NCI-H187 (cell line): ENCODE measurements around the gene XPC.
A peak's percentile ranks its signal among the peaks of the same experiment; 100 is the strongest.
"Not testable (repeated sequence)": the region's sequence is repeated elsewhere in the genome, so short reads cannot be mapped to it uniquely, and the experiment has no call there.

Experiments used
- DNase-seq, 2 experiments: peaks; one replicate each; lab custom pipeline; 2025; lab: John Stamatoyannopoulos, UW

XPC gene

DNA sequence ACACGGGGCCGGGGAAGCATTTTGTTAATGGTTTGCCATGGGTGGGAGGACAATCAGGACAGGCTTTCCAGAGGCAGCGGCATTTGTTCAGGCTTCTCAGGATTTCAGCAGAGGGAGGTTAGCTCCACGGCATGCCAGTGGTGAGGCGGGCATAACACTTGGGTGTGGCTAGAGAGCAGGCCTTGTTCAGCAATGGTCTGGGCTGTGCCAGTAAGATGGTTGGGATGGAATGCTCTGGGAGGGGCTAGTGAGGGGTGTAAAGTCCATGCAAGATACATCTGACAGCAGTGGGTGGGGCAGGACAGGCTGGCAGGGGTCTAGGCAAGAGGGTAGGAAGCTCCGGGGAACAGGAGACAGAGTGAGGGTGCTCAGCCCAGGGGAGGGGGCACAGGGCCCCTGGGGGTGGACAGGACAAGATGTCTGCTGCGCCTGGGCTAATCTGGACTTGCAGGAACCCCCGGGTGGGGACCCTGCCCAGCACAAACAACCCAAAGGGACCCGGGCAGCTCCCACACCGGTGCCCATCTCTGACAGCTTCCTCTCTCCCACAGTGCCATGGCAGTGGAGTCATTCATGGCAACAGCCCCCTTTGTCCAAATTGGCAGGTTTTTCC, 45.1 kb downstream of the XPC start:
- DNase-seq: no peak

DNA sequence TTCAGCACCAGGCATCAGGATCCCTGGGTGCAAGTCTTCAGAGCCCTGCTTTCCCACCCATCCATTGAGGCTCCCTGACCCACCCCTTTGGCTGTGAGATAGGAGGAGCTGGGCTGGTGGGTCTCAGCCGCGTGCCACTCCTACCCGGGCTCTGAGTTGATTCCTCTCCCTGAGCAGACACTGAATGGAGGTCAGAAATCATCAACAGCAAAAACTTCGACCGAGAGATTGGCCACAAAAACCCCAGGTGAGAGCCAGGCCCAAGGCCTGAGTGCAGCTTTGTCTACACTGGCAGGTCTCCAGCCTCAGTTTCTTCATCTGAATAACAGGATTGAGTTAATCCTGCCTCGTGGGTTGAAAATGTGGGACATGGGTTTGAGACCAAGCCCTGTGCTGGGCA, 45.7 kb downstream of the XPC start:
- no peak for DNase-seq

DNA sequence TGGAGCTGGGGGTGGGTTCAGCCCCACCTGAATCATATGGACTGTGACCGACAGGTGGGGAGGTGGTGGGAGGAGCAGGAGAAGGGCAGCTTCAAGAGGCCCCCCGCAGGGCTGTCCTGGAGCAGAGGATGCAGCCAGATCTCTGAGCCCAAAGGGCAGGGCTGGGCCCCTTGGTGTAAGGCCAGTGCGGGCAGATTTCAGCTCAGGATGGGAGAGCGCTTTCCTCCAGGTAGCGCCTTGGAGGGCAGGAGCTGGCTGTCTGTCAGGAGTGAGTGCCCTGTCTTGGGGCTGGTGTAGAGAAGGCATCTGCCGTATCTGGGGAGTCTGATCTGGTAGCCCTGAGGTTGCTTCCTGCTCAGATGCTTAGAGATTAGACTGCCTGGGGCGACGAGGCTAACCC, 46.3 kb downstream of the XPC start:
- DNase-seq: no peak

DNA sequence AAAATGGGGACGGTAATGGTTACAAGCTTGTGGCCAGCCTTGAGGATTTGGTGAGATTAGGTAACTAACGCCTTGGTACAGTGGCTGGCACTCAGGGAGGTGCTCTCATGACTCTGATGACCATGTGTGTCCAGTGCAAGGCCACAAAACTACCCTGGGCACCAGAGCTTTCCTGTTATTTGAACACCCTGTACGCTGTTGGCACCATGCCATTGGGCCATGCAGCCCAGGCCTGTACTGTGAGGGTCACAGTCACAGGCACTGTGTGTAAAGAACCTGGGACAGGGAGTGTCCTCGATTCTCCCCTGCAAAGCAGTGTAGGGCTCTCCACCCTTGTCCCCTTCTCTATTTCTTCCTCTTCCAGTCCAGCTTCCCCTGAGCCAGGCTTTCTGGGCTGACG, 47.3 kb downstream of the XPC start:
- DNase-seq: no peak

DNA sequence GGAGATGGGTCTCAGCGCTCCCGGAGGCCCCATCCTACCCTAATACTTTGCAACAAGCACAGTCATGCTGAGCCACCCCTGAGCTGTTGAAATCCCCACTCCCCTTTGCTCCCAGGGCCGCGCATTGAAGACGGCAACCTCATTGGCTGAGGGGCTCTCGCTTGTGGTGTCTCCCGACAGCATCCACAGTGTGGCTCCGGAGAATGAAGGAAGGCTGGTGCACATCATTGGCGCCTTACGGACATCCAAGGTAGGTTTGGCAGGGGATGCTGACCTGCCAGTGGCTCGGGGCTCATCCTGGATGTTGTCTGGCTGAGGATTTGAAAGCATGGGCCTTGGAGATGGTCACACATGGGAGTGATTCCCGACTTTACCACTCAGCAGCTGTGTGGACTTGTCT, 47.7 kb downstream of the XPC start:
- no peak for DNase-seq

DNA sequence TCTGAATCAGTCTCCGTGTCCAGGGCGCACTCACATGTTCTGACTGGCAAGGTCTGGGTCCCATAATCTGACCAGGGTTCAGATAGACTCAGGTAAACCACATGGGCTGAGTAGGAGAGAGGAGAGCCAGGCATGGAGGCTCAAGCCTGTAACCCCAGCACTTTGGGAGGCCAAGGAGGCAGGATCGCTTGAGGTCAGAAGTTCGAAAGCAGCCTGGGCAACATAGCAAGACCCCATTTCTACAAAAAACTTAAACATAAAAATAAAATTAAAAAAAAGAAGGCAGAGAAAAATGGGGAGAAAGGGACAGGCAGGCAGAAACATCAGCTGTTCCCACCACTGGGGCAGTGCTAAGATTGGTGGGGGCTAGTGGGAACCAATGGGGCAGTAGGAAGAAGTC, 48.2 kb downstream of the XPC start:
- no peak for DNase-seq

DNA sequence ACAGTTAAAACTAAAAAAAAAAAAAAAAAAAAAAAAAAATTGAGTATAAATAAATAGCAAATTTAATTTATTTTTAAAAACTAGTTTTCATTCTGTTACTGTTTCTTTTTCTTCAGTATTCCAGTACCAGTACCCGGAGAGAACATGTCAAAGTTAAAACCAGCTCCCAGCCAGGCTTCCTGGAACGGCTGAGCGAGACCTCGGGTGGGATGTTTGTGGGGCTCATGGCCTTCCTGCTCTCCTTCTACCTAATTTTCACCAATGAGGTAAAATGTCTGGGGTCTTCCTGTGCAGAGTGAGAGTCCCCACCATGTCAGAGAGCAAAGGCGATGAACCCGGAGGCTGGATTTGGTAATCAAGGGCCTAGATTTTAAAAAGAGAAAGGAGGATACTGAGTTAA, 49.1 kb downstream of the XPC start:
- no peak for DNase-seq

DNA sequence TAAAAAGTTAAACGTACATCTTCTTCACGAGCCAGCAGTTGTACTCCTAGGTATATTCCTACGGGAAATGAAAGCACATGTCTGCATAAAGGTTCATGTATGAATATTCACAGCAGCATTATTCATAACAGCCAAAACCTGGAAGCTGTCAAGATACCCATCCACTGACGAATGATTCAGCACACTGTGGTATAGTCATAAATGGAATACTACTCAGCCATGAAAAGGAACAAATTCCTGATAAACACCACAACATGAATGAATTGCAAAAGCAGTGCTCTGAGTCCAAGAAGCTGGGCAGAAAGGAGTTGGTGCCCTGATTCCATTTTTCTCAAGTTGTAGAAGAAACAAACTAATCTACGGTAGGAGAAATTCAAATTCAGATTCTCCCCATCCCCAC, 49.7 kb downstream of the XPC start:
- DNase-seq: no peak

DNA sequence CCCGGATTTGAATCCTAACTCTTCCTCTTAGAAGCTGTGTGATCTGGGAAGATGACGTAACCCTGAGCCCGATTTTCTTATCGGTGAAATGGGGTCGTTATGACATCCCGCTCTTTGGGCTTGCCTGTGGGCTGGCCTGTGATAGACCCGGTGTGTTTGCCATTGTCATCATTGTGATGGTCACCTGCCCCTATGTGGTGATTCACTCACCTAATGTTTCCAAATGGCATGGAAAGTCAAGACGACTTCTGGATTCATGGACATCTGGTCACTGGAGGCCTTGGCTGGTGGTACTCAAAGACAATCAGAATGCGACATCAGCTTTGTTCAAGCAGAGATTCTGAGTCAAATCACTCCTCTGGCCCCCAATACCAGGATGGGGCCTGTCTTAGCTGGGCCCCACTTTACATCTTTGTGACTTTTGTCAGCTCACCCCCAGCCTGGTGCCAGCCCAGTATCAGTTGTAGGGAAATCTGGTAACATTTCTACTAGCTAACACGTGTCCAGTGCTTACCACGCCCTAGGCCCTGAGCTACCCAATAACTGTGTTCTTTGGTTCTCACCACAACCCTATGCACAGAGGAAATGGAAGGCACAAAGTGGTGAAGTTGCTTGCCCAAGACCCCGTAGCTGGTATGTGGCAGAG, 50.8 kb downstream of the XPC start:
- no peak for DNase-seq

DNA sequence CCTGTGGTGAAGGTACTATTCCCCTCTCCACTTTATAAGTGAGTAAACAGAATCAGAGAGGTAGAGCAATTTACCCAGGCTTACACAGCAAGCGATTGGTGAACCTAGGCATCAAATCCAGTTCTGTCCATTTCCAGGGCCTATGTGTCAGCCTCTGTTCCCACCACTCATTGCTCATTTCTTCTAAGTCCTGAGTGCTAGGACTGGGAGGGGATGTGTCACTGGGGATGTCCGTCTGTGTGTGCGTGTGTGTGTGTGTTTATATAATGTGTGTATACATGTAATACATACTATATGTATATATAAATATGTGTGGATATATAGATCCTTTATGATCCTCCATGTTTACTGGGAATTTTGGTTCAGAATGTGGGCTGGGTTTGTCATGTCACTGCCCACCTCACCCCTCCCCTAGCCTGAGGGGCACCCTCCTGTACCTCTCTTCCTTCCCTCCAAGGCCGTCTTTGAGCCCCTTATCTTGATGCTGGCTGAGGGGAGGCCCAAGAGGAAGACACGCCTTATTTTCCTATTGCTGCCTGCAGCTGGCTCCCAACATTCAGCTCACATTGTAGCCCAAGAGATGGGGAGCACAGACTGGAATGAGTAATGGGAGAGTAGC, 51.4 kb downstream of the XPC start:
- no peak for DNase-seq

DNA sequence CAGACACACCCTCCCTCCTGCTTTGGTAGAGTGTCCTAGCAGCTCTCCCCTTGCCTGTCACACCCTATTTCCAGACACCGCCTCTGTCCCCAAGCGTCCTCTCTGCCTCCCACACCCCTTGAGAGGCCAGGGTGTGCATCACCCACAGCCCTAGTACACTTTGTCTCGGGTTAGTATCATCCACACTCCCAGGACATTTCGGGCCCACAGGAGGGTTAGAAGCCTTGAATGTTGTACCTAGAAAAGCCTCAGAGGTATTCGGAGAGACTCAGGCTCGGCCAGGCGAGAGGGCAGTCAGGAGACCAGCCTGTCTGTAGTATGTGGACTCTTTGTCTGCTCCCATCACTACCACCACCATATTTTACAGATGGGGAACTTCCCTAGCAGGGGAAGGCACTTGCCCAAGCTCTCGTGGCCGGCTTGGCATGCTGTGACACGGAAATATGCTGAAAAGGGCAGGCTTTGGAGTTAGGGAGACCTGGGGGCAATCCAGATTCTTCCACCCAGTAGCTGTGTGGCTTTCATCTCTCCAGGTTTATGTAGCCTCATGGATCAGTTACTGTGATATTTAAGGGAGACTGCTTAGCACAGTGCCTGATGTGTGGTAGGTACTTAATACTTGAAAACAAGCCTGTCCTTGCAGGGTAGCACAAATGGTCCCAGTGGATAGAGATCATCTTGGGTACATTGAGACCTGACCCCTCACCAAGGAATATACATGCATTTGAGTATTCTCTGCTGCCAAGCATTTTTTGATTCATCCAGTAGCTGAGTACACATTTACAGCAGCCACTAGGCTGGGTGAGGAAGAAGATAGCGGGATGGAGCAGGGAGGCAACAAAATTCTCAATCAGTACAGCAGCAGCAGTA, 52.1 kb downstream of the XPC start:
- no peak for DNase-seq

DNA sequence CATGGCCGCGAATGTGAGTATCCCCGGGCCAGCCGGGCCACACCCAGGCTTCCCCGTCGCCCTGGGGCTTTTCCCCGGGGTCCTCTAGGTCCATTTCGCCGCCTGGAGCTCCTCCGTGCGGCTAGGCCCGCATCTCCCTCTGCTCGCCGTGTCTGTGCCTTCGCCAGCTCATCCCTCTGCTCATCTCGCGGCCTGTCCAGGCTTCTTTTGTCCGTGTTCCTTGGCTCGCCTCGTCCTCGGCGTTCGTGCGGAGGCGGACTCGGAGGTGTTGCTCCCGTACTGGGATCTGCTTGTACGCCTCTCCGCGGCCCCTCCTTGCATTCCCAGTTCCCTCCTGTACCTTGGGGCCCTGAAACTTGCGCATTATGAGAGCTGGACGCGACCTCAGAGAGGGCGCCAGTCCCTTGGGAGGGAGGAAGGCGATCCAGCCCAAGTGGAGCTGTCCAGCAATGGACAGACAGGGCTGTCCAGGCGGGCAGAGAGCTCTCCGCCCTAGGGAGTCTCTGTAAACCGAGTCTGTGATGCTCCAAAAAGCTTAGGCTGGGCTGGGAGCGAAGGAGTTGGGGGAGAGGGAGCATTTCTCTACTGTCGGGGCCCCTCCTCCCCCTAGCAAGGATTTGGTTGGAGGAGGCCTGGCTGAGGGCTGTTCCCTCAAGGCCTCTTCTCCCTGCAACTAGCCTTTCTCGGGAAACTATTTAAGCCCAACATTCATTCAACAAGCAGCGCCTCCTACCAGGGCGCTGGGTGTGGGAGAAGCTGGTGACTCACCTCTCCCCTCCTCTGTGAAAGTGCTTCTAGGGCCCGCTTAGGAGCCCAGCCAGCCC, 53.0 kb downstream of the XPC start:
- no peak for DNase-seq

DNA sequence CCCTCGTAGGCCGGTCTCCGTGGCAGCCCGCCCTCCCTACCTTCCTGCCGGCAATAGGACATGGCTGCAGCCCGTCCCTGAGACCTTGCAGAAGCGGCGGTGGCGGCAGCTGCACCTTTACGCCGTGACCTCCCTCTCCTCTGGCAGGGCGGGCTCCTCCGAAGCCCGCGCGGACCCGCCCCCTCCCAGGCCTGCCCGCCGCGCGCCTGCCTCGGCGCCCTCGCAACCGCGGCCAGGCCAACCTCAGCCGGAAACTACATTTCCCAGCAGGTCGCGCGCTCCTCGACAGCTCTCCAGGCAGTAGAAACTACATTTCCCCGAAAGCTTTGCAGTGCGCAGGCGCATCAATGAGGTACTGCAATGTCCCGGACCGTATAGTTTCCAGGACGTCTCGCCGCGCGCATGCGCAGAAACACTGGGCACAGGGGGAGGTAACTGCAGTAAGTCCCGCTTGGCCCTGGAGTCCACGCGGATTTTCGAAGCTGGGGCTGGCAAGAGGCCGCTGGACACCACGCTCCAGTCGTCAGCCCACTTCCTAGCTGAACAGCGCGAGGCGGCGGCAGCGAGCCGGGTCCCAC, 53.7 kb downstream of the XPC start, which contains the start of the genes CHCHD4 and TMEM43:
TSS of gene CHCHD4 (minus strand) at position 256 of the 578 bp plus-strand sequence. CDS start at position 62, 194 bp downstream.
TSS of gene TMEM43 (plus strand) at position 438 of the 578 bp plus-strand sequence. CDS start 142 bp downstream, outside the sequence.
- peak; percentile 75 to 82 for DNase-seq

DNA sequence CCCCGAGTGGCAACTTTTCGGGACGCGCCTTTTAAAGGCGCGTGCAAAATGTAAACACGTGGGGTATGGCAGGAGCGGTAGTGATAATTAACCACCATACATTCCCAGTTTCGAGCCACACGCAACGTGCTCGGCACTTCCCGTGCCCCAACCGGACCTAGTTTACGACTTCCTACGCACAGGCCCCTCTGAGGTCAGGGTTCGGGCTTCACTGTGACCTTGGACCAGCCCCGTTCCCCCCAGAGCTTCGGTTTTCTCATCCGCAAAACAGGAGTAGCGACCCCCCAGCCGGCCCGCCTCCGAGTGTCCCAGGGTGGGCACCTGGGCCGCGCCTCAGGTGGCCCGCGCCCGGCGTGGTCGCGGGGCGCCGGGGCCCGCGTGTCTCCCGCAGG, 54.2 kb downstream of the XPC start:
- no peak for DNase-seq

DNA sequence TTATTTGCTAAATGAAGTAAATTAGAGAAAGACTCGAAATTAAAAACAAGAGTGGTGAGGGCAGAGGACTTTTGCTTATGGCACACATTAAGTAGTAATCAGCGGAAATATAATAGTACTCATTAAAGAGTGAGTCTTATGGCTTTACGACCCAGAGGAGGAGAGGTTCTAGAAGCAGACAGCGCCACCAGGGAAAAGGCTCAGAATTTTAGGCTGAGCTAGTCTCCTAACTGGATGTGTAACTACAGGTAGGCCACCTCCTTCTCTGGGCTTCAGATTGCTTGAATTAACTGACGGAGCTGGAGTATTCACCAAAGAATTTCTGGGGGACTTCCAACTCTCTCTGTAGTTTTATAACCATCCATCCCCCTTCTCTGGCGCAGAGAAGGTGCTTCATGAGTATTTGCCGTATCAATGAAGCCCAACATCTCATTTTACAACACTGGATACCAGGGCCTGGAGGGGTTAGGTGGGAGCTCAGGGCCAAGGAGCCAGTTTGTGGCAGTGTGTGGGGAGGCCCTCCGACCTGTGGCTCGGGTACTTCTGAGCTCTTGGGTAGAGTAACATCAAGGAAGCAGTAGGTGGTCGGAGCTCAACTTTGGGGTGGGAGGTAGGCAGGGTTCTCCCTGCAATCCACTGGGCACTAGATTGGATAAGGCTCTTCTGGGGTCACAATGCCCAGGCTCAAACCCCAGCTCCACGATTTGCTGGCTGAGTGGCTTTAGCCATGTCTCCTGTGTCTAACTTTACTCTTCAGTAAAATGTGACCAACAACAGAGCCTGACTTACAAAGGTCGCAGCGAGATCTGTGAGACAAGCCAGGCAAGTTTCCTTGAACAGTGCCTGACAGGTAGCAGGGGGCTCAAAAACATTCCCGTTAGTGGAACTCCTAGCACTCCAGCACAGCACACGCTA, 54.8 kb downstream of the XPC start:
- no peak for DNase-seq

DNA sequence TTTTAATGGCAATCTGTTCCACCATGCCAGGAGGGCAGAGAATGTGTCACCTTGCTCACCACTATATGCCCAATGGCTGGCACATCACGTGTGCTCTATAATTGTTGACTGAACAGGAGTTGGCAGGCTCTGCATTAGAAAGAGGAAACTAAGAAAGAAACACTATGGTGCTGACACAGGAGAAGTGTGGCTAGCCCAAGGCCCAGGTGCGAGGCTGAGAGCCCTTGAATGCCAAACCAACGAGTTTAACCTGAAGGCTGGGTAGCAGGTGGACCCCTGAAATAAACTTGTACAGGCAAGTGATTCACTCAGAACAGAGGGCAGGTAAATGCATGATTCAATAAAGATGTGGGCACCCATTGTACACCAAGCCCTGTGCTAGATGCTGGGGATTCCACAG, 56.1 kb downstream of the XPC start:
- DNase-seq: no peak

DNA sequence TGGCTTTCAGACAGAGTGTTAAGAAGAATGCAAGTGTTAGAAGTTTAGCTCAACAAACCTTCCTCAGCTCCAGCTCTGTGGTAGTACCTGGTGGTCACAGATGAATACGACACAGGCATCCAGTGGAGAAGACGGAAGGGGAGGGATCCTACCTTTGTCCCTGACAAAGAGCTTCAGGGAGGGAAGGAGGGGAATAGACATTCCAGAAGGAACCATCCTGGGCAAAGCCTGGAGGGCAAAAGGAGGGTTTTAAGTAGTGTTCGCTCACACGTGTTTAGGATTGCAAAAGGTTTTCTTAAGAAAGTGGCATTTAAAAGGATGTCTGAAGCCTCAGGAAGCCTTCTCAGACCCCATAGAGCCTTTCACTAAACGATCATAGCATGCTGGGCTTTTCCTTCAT, 56.5 kb downstream of the XPC start:
- DNase-seq: no peak

DNA sequence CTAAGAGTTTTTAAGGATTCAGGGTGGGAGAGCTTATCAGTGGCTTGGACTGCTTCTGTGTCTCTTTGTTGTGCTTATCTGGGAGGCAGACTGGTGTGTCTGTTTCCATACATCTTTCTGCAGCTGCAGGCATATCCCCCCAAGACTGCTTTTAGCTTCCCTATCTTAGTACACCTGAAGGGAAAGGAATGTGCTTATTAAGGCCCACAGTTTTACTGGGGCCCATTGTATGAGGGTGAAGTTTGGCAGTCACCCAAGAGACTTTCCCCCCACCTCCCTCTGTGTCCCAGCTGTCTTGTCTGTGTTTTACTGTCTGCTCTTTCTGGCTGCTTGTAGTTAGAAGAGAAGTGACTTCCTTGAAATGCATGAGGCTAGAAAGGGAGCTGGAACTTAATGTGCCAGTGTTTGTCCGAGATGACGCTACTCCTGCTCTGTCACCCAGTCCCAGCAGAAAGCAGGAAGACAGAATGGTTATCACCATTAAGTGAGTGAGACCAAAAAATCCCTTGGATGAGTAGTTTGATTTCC, 57.4 kb downstream of the XPC start:
- DNase-seq: not testable (repeated sequence)

DNA sequence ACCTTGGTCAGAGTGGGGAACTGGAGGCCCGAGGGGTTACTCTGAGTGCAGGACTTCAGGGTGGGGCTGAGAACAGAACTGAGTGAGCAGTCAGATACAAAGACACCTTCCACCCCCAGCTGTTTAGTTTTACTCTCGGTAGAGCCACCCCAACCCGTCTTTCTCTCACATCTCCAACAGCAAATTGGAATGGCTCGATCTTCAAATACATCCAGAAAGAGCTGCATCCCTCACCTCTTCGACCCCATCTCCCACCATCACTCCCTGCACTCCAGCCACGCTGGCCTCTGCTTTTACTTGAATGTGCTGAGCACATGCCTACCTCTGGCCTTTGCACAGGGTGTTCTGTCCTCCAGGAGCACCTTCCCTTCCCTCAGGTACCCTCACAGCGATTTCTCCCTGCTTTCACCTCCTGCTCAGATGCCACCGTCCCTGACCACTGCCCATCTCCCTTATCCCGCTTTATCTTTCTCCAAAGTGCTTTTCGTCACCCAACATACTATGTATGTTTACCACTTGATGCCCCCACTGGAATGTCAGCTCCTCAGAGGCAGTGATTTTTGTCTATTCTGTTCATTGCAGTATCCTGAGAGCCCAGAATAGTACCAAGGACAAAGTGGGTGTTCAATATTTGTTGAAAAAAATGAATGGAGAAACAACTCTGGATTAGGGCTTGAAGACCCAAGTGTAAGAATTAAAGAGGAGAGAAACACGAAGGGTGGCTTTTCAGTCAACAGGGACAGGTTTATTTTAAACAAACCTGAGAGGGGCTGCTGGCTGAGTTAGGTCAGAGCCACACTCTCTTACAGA, 58.1 kb downstream of the XPC start:
- no peak for DNase-seq
